GM21381 (cell line): Measurements from ENCODE around the gene IL16.

Experiments
- ATAC-seq: cut with Tn5 transposase; IDR thresholded peaks from one replicate; pipeline ENCODE4 v1.9.1; 2021; ENCODE audit warnings: mild to moderate bottlenecking, moderate library complexity; ENCODE audit not compliant: unreplicated experiment

Gene IL16

DNA sequence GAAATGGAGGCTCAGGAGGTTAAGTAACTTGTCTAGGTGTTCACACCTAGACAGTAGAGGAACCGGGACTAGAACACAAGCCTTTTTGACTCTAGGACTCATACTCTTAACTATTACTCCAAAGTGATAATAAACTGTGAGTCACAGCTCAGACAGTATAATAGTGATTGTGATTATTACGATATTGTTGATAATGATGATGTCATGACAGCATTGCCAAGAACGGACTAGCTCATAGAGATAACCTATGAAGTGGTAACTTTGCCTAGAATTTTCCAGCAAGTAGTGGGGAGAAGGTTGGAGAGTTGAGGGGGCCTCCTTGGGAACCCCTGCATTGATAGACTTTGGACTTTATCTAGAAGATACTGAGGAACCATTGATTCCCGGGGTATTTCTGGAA, 93.2 kb downstream of the IL16 start:
- no peak for ATAC-seq

DNA sequence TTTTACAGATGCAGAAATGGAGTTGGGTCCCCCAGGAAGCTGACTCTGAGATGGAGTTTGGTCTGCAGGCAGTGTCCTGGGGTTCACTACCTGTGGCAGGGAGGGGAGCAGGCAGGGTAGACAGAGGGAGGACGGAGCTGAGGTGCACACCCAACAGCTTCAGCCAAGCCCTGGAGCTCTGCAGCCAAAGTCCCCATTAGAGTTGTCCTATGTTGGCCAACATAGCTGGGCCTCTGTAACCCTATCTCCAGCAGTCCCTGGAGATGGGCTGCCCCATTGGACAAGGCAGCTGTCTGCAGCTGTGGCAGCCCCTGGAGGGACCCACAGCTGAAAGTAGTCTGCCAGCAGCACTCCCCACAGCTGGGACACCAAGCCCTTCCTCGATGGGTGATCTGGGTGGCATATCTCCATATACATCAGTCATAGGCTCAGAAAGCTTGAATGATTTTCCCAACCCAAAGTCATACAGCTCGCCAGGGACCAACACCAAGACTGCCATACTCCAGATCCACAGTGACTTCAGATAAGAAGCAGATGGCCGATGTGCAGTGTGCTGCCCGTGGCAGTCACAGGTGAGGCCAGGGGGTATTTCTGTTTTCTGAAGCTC, 95.3 kb downstream of the IL16 start:
- ATAC-seq, result peak; percentile 1

DNA sequence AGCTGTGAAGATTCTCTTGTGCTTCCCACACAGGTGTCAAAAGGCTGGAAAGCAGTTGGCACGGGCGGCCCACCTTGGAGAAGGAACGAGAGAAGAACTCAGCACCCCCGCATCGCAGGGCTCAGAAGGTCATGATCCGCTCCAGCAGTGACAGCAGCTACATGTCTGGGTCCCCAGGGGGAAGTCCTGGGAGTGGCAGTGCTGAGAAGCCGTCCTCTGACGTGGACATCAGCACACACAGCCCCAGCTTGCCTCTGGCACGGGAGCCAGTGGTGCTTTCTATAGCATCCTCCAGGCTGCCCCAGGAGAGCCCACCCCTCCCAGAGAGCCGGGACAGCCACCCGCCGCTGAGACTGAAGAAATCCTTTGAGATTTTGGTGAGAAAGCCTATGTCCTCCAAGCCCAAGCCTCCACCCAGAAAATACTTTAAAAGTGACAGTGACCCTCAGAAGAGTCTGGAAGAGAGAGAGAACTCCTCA, 95.9 kb downstream of the IL16 start:
- ATAC-seq, result peak; percentile 30

DNA sequence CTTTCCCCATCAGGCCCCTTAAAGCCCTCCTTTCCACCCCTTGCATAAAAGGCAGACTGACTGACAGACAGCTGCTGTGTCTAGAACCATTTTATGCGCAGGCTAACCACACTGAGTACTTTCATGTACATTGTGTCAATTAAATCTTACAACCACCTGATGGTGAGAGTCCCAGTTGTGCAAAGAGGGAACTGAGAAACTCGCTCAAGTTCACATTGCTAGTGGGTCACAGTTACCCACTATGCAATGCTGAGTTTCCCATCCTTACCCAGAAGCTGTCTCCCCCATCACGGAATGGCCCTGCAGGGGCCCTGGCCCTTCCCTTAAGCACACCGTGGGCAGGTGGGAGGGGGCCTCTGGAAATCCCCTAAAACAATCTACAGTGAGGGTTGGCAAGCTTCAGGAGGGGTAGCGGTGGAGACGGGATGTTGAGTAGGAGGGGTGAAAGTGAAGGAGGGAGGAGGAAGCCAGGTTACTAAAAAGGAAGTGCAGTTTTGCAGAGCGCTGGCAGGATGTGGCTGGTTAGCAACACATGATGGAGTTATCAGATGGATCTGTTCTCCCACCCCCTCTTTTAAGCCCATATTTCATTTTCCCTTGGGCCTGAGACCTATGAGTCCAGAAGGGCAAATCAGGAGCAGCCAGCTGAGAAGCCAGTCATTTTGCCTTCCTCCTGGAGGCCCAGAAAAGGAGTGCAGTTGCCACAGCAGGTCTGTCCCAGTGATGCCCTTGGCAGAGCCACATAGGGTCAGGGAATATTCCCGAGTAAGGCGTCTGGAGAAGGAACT, 97.2 kb downstream of the IL16 start:
- peak; percentile 60 for ATAC-seq

DNA sequence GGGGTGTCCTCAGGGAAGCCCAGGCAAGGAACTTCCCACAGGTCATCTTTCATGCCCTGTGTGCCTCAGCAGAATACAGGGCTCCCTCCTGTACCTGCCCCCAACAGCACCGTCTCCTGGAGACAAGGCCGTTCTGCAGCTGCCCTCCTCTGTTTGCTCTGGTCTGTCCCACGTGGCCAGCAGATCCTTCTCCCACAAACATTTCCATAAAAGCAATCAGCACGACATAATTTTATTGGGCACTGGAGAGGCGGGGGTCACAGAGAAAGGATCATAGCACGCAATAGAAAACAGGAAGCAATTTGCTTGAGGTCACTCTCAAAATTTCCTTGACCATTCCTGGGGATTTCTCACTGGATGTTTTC, 97.8 kb downstream of the IL16 start:
- no peak for ATAC-seq

DNA sequence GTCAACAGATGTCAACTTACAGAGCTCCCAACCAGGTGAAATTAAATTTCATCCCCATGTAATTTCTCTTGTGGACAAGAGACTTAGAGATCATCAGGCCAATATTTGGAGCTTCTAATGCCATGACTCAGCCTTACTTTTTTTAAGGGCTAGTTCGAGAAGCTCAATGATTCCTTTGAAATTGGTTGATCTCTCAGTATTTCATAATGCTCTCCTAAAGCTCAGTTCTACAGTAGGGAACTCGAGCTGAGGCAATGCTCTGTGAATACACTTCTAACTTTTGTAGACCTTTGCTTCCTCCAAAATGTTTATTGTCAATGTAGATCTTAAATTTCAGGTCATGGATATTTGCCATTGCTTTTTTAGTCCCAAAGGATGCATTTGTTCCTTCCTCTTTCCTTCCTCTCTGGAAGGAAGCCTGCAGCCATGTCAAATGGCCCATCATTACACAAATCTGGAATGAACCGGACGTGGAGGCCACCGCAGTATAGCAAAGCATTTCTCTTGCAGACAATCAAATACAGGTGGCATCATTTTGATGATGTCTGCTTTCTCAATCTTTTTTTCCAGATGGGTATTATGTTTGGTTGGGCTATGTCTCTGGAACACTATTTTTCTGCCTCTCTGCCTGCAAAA, 98.9 kb downstream of the IL16 start:
- ATAC-seq, result no peak

DNA sequence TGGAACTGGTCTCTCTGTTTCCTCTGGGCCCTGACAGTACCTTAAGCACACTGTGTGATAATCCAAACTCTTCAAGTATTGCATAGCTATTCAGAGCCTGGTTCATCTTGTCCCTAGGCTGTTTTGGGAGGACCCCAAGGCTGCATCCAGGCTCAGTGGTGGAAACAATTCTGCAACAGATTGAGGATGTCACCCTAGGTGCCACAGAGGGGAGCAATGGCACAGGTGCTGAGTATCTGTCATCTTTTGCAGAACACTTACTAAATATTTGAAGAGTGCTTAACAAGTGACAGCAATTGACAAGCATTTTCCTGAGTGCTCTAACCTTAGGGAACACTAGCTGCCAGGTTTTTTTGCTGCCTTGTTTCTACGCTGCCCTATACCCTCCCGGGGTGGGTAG, 99.5 kb downstream of the IL16 start:
- ATAC-seq, result no peak

DNA sequence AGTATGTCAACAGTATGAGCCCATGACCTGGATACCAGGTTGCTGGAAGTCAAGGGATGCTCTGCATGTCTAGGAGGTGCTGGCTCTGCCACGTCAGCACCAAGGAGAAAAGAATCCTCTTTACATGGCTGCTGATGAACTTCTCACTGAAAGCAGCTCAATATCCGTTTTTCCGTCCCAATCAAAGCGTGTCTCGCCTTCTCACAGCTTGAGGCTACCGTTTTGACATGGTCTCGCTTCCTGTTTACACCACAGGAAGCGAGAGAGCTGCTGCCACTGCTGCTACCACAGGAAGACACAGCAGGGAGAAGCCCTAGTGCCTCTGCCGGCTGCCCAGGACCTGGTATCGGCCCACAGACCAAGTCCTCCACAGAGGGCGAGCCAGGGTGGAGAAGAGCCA, 100.0 kb downstream of the IL16 start:
- peak; percentile 46 for ATAC-seq

DNA sequence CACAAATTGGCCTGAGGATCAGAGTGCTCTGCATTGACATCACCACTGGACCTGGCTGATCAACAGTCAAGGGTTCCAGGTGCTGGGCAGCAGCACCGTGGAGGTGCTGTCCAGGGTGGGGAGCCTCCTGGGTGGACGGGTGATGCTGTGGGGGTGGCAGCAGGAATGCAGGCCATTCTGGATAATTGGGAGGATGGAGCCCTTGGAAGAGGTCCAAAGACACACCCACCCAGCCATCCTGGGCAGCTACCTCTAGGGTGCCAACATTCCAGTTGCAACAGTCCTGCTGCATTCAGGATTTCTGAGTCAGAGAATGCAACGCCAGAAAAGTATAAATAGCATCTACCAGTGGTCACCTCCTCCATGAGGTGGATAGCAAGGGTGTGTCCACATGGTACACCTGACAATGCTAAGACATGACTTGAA, 100.5 kb downstream of the IL16 start:
- ATAC-seq, result no peak

DNA sequence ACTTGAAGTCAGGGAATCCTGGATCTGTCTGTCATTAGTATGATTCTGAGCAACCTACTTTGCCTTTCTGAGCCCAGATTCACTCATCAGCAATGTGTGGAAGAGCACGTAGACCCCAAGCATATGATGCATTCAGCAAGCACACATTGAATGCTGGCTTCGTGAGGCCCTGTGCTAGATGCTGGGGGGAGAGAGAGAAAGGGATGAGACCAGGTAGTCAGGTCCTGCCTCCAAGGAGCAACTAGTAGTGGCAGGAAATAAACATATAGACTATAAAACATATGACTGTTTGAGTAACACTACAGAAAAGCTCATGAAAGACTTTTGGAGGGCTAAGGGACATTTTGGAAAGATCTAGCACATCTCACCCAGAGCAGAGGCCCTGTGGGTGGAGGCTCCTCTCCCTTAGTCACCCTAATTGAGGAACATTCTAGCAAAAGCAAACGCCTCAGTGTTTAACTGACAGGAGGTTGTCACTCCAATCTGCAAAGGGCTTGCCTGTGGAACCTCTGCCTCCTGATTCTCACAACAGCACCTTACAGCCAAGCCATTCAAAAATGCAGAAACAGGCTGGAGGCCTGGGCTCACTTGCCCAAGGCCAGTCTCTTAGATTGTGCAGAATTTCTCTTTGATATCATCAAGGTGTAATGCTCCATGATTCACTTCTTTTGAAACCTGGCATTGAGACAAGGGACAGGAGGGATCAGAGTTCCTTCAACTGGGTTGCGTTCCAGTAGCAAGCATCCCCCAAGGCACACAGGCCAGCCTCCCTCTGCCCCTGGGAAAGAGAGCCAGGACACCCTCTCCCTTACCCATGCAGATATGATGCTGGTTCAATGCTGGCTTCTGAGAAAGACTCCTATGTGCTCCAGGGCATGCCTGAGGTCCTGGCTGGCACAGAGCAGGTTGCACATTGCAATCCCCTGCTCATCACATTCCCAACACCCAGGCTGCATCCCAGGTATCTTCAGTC, 101.2 kb downstream of the IL16 start:
- no peak for ATAC-seq

DNA sequence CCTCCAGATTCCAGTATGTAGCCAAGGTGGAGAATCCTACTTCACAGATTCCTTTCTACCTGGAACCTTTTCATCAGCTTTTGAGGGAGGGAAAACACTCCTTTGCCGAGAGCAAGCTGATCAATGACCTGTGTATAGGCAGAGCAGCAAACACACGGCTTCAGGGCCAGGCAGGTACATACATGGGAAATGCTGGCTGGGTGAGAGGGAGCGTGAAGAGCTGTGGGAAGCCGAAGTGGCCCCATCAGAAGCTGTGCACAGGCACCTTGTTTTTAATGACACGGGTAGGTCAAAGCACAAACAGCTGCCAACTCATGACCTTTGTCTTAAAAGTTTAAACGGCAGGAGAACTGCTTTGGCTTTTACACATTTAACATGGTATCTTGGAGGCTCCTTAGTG, 101.9 kb downstream of the IL16 start:
- no peak for ATAC-seq

DNA sequence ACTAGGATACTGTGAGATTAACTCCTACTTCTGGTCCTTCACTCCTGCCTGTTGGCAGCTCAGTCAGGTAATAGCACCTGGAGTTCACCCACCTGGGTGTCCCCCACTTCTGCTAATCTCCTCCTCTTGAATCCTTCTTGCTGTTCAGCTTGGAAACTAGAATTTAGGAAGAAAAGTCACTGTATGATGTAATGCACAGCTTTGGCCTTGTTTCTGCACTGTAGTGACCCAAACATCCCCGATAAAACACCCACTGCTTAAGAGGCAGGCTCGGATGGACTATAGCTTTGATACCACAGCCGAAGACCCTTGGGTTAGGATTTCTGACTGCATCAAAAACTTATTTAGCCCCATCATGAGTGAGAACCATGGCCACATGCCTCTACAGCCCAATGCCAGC, 102.5 kb downstream of the IL16 start:
- ATAC-seq, result no peak

DNA sequence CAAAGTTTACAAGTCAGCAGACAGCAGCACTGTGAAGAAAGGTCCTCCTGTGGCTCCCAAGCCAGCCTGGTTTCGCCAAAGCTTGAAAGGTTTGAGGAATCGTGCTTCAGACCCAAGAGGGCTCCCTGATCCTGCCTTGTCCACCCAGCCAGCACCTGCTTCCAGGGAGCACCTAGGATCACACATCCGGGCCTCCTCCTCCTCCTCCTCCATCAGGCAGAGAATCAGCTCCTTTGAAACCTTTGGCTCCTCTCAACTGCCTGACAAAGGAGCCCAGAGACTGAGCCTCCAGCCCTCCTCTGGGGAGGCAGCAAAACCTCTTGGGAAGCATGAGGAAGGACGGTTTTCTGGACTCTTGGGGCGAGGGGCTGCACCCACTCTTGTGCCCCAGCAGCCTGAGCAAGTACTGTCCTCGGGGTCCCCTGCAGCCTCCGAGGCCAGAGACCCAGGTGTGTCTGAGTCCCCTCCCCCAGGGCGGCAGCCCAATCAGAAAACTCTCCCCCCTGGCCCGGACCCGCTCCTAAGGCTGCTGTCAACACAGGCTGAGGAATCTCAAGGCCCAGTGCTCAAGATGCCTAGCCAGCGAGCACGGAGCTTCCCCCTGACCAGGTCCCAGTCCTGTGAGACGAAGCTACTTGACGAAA, 103.1 kb downstream of the IL16 start:
- ATAC-seq, result no peak

DNA sequence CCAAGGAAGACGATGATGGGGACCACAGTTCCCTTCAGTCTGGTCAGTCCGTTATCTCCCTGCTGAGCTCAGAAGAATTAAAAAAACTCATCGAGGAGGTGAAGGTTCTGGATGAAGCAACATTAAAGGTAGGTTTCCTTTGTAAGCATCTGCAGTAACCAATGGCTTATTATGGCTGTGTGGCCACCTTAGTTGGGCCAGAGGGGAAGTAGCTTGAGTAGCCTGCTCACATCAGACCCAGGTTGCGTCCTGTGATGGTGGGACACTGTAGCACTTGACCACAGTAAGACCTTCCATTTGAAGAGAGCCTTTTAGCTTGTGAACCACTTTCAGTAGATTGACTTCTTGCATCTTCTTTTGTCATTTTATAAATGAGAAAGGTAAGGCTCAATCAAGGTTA, 104.7 kb downstream of the IL16 start:
- peak; percentile 10 for ATAC-seq

DNA sequence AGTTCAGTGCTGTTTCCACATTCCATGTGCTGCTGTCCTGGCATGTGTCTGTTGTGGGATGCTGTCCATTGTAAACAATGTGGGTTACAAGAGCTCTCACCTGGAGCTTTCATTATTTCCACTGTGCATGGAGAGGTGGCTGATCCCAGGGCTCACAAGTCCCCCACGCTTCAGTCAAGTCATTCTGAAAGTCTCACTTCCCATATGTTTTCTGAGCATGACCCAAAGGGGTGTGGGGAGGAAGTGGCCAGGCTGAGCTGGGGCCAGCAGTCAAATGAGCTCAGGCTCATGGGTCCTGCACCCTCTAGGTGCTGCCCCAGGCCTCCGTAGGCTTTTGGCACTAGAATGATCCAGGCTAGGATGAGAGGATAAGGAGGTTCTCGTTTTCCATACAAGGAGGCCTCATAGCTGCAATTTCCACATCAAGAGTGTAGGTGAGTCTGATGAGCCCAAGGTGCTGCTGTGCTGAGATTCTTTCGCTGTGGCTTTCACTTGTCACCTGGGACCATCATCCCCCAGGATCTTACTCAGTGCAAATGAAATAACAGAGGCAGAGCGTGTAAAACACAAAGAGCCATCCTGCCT, 105.2 kb downstream of the IL16 start:
- ATAC-seq, result peak; percentile 79

DNA sequence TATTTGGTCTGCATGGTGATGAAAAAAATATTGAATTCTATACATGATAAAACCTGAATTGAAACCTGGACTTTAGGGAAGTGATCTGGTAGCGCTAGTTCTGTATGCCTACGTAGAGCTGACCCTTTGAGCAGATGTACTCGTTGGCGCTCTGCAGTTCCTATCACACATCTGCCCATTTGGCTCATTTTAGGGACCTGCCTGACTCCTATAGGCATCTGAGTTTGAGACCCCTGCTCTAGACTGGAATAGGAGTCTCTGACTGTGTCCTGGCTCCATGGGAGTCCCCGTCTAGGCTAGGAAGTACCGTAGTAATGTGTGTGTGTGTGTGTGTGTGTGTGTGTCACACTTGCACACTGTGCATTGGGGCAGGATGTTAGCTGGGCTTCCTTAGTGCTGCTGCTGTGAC, 106.0 kb downstream of the IL16 start:
- ATAC-seq, result no peak

DNA sequence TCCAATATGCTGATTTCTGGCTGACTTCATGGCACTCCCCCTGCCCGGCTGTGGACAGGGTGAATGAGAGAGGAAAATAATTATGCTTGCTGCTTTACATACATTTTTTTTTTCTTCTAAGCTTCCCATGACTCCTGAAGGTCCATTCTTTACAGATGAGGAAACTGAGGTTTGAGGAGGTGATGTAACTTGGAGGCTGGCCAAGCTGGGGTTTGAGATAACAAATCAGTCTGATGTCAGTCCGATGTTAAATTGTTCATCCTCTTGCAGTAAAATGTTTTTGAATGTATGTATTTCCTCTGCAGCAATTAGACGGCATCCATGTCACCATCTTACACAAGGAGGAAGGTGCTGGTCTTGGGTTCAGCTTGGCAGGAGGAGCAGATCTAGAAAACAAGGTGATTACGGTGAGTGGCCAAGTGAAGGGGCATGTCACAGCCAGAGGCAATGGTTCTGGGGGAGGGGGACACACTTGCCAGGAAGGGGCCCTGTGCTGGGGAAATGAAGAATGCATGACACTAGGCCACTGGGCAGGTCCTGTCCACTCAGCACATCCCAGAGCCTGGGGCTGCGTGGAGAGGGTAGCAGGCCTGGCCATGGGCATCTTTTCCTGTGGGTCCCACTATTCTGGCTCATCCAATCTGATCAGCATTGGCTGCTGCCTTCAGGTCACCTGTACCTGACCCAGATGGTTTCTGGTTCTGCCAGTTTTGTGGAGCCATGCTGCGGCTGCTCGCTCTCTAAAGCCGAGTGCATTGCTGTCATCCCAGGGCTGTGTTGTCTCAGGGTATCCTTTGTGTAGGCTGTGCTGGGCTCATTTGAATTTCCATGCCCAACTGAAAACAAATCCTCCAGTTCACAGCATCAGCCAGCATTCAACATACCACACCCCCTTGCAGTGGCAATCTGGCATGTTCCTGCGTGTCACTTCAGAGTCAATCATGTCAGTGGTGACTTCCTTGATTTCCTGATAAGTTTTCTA, 106.9 kb downstream of the IL16 start:
- no peak for ATAC-seq

DNA sequence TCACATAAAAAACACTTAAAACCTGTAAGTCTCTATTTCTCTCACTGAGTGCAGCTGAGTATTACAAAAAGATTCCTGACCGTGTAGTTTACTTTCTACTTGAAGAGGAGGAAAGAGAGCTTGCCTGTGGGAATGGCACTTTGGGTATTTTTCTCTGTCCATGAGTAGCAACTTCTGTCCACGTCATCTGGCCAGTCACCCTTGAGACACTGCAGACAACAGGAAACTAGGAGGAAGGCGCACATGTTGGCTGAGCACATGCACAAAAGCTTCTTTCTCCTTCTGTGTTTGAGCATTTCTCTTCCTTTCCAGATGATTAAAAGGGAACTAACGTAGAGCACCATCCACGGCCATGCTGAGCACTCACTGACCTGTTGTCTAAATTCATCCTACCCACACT, 107.5 kb downstream of the IL16 start:
- ATAC-seq, result no peak

DNA sequence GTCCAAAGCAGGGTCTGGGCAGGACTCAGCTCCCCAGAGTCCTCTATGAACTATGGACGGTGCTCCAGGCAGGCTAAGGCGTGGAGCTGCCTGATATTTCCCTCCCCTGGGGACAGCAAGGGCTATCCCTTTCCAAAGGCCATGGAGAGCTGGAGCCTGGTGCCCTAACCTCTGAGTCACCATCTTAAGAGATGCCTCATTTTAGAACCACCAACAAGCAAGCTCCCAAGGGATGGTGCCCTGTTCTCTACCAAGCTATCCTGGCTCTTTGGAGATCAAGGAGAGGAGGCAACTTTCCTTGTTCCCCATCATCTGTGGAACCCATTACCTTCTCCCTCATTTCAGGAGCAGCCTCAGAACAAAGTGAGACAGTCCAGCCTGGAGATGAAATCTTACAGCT, 111.6 kb downstream of the IL16 start:
- ATAC-seq, result no peak
